MV-4-11 (cell line): ENCODE results near the gene MTCH2.
"Not testable (repeated sequence)": the region's sequence is repeated elsewhere in the genome, so short reads cannot be mapped to it uniquely, and the experiment has no call there.

ENCODE experiments used
- DNase-seq: peaks from one replicate; lab custom pipeline; 2025; lab: John Stamatoyannopoulos, UW

MTCH2 gene

GRCh38 chr11:47642099-47642855, at the start of gene MTCH2:
Gene MTCH2 (minus strand): TSS chr11:47642559. CDS start chr11:47642465, 94 bp downstream.
- peak; percentile 96 for DNase-seq

GRCh38 chr11:47691979-47692378, 49.6 kb upstream of the MTCH2 start:
- no peak for DNase-seq

- DNase-seq, result no peak
Observed at GRCh38 chr11:47689480-47689879, 47.1 kb upstream of the MTCH2 start.

GRCh38 chr11:47688991-47689390, 46.6 kb upstream of the MTCH2 start:
- no peak for DNase-seq

GRCh38 chr11:47688111-47688510, 45.8 kb upstream of the MTCH2 start:
- peak; percentile 64 for DNase-seq

GRCh38 chr11:47686704-47687103, 44.3 kb upstream of the MTCH2 start:
- DNase-seq, result not testable (repeated sequence)

GRCh38 chr11:47686151-47686550, 43.8 kb upstream of the MTCH2 start:
- no peak for DNase-seq

- no peak for DNase-seq
Observed at GRCh38 chr11:47675851-47676250, 33.5 kb upstream of the MTCH2 start.

GRCh38 chr11:47672283-47672730, 29.9 kb upstream of the MTCH2 start:
- DNase-seq, result no peak

- DNase-seq, result no peak
Observed at GRCh38 chr11:47669856-47670255, 27.5 kb upstream of the MTCH2 start.

- DNase-seq, result no peak
Observed at GRCh38 chr11:47668665-47669064, 26.3 kb upstream of the MTCH2 start.

- no peak for DNase-seq
Observed at GRCh38 chr11:47667555-47667954, 25.2 kb upstream of the MTCH2 start.

- DNase-seq, result no peak
Observed at GRCh38 chr11:47667135-47667534, 24.8 kb upstream of the MTCH2 start.

- not testable (repeated sequence) for DNase-seq
Observed at GRCh38 chr11:47664936-47665335, 22.6 kb upstream of the MTCH2 start.

- no peak for DNase-seq
Observed at GRCh38 chr11:47661245-47661644, 18.9 kb upstream of the MTCH2 start.

GRCh38 chr11:47659276-47659675, 16.9 kb upstream of the MTCH2 start:
- no peak for DNase-seq

- no peak for DNase-seq
Observed at GRCh38 chr11:47656260-47656885, 14.0 kb upstream of the MTCH2 start.

- no peak for DNase-seq
Observed at GRCh38 chr11:47651818-47652469, 9.6 kb upstream of the MTCH2 start.

- DNase-seq, result no peak
Observed at GRCh38 chr11:47649276-47649675, 6.9 kb upstream of the MTCH2 start.

- no peak for DNase-seq
Observed at GRCh38 chr11:47646019-47646418, 3.7 kb upstream of the MTCH2 start.

- DNase-seq, result no peak
Observed at GRCh38 chr11:47645500-47645899, 3.1 kb upstream of the MTCH2 start.

GRCh38 chr11:47641600-47642098, 710 bp downstream of the MTCH2 start:
- DNase-seq, result no peak

GRCh38 chr11:47640506-47640905, 1.9 kb downstream of the MTCH2 start:
- not testable (repeated sequence) for DNase-seq
